Ectodermal cell (in vitro differentiated cells): ENCODE measurements around the gene CTNNA3.
A peak's percentile ranks its signal among the peaks of the same experiment; 100 is the strongest.
"Not testable (repeated sequence)": the region's sequence is repeated elsewhere in the genome, so short reads cannot be mapped to it uniquely, and the experiment has no call there.

Experiments used
- H3K27ac ChIP-seq: 2 replicates; pipeline ENCODE4 v1.7.0; 2013; ENCODE audit warnings: mild to moderate bottlenecking, low read depth, low read length; ENCODE audit not compliant: insufficient read depth, poor library complexity, severe bottlenecking
- H3K27me3 ChIP-seq: 2 replicates; pipeline ENCODE4 v1.7.0; 2013; ENCODE audit warnings: mild to moderate bottlenecking, low read length; ENCODE audit not compliant: insufficient read depth, control insufficient read depth, poor library complexity, severe bottlenecking
- H3K36me3 ChIP-seq: one replicate; pipeline ENCODE4 v1.7.0; 2013; ENCODE audit warnings: low read length; ENCODE audit not compliant: control insufficient read depth, insufficient read depth
- H3K4me1 ChIP-seq: one replicate; pipeline ENCODE4 v1.7.0; 2013; ENCODE audit warnings: low read length; ENCODE audit not compliant: control insufficient read depth, insufficient read depth
- H3K4me3 ChIP-seq: 2 replicates; pipeline ENCODE4 v1.7.0; 2013; ENCODE audit warnings: low read depth, low read length, control low read depth; ENCODE audit not compliant: insufficient read depth
- H3K9me3 ChIP-seq: 2 replicates; pipeline ENCODE4 v1.7.0; 2013; ENCODE audit warnings: mild to moderate bottlenecking, low read length, moderate library complexity; ENCODE audit not compliant: control insufficient read depth
- WGBS, 2 experiments: methylation state at CpG; one replicate each; pipeline ENCODE4 v1.1.7; 2013; ENCODE audit warnings: missing lambda C conversion rate in 2 of 2; 5-methylcytosine and 5-hydroxymethylcytosine counted together

Gene CTNNA3

GRCh38 chr10:67401711-67402110 is 294.3 kb downstream of the CTNNA3 start:
- 0 to 4% methylated on average over 1 of the region's 1 CpG for WGBS, 2 experiments
- Histone ChIP-seq H3K9me3 (no peaks in the 10 kb centered on the region), H3K27ac (no peak overlapping the region), H3K4me3 (no peak overlapping the region), H3K36me3 (no peaks in the 10 kb centered on the region), H3K4me1 (no peaks in the 10 kb centered on the region), H3K27me3 (no peaks in the 10 kb centered on the region)

GRCh38 chr10:67386841-67387533 is 309.0 kb downstream of the CTNNA3 start:
- 27 to 39% methylated on average over 33 of the region's 33 CpGs for WGBS, 2 experiments
- Histone ChIP-seq H3K4me1 (peaks cover 13% of the 10 kb centered on the region), H3K27ac (peak overlapping the region; percentile 36), H3K4me3 (peak overlapping the region; percentile 35)
- H3K9me3 ChIP-seq, H3K27me3 ChIP-seq, H3K36me3 ChIP-seq: not testable (repeated sequence)

- Histone ChIP-seq H3K27ac (peak overlapping the region; percentile 16), H3K27me3 (no peaks in the 10 kb centered on the region), H3K4me3 (peak overlapping the region; percentile 35), H3K4me1 (peaks cover 13% of the 10 kb centered on the region), H3K9me3 (no peaks in the 10 kb centered on the region), H3K36me3 (no peaks in the 10 kb centered on the region)
- 58 to 65% methylated on average over 3 of the region's 3 CpGs for WGBS, 2 experiments
Observed at GRCh38 chr10:67386260-67386659, 309.7 kb downstream of the CTNNA3 start.

DNA sequence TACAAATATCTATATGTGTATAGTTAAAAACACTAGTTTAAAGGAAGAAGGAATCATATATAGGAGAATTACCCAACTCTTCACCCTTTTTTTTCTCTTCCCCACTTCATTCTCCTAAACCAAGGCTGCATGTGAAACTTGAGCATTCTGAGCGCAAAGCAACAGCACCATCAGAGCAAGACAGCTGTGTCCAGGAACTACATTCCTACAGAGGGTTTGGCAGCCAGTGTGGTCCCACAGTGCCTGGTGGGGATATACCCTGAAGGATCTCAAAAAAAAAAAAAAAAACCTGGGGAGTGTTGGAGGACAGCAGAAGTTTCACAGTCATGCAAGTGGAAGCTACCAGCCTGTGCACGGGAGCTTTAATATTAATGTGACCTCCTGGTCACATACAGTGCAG is 310.4 kb downstream of the CTNNA3 start:
- peaks cover 13% of the 10 kb centered on the region for H3K4me1 ChIP-seq
- WGBS, 2 experiments = 83 to 86% methylated on average over 2 of the region's 2 CpGs
- H3K9me3 ChIP-seq = no peaks in the 10 kb centered on the region
- H3K4me3 ChIP-seq = no peak overlapping the region
- no peaks in the 10 kb centered on the region for H3K36me3 ChIP-seq
- H3K27ac ChIP-seq = no peak overlapping the region
- H3K27me3 ChIP-seq = no peaks in the 10 kb centered on the region

DNA sequence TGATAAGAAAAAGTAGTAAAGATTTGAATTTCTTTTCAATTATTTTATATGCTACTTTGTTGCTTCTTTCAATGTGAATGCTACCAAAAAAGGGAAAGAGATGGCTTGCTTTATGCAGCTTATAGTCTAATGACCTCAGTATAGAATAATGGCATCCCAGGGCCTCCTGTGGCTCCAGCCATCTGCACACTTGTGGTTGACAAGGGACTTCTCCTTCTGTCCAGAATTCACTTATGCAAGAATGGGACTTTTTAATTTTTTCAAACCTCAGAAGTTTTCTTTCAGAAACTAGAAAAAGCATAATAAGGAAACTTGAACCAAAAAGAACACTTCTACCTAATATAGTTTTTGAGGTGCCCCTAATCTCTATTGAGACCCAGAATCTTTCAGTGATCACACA is 310.9 kb downstream of the CTNNA3 start:
- Histone ChIP-seq H3K27me3 (no peaks in the 10 kb centered on the region), H3K36me3 (no peaks in the 10 kb centered on the region), H3K4me3 (no peak overlapping the region), H3K27ac (no peak overlapping the region), H3K4me1 (peaks cover 13% of the 10 kb centered on the region), H3K9me3 (no peaks in the 10 kb centered on the region)

- no peaks in the 10 kb centered on the region for H3K27me3 ChIP-seq
- H3K27ac ChIP-seq = no peak overlapping the region
- H3K36me3 ChIP-seq = no peaks in the 10 kb centered on the region
- no peak overlapping the region for H3K4me3 ChIP-seq
- 83 to 90% methylated on average over 1 of the region's 1 CpG for WGBS, 2 experiments
- H3K9me3 ChIP-seq = no peaks in the 10 kb centered on the region
- no peaks in the 10 kb centered on the region for H3K4me1 ChIP-seq
Observed at GRCh38 chr10:67331121-67331910, 364.7 kb downstream of the CTNNA3 start.

- Histone ChIP-seq H3K36me3 (no peaks in the 10 kb centered on the region), H3K4me3 (no peak overlapping the region), H3K9me3 (no peaks in the 10 kb centered on the region), H3K27ac (no peak overlapping the region), H3K4me1 (no peaks in the 10 kb centered on the region), H3K27me3 (no peaks in the 10 kb centered on the region)
- WGBS, 2 experiments = 81% methylated on average over 9 of the region's 9 CpGs
Observed at GRCh38 chr10:67327626-67328535, 368.1 kb downstream of the CTNNA3 start.

GRCh38 chr10:67319976-67320375 is 376.0 kb downstream of the CTNNA3 start:
- Histone ChIP-seq H3K4me3 (no peak overlapping the region), H3K27ac (no peak overlapping the region)
- WGBS, 2 experiments = 45 to 50% methylated on average over 2 of the region's 2 CpGs

DNA sequence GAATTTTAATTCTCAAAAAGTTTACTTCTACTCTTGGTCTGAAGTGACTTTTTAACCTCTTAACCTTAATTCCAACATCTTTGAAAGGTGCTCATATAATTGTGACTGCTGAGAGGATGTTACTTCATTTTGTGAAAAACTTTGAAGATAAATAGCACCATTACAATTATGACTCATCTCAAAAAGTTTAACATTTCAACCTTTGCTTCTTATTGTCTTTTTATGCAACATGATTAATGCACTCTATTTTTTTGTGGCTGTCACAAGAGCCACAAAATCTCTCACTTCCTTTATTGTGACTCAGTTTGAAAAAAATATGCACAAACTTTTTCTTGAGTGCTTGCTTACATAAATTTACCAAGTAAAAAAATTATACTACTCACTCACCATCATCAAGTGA is 387.1 kb downstream of the CTNNA3 start:
- H3K27ac ChIP-seq = no peak overlapping the region
- H3K9me3 ChIP-seq = no peaks in the 10 kb centered on the region
- H3K27me3 ChIP-seq = no peaks in the 10 kb centered on the region
- no peaks in the 10 kb centered on the region for H3K36me3 ChIP-seq
- H3K4me1 ChIP-seq = no peaks in the 10 kb centered on the region
- no peak overlapping the region for H3K4me3 ChIP-seq

More at GRCh38 chr10:67319976-67320375, 376.0 kb downstream of the CTNNA3 start:
- Histone ChIP-seq H3K4me1 (no peaks in the 10 kb centered on the region), H3K9me3 (no peaks in the 10 kb centered on the region), H3K36me3 (no peaks in the 10 kb centered on the region), H3K27me3 (no peaks in the 10 kb centered on the region)
